Measurements from ENCODE around the gene KRTAP19-8.

The KRTAP19-8 gene, protein sequence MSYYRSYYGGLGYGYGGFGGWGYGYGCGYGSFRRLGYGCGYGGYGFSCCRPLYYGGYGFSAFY

DNA sequence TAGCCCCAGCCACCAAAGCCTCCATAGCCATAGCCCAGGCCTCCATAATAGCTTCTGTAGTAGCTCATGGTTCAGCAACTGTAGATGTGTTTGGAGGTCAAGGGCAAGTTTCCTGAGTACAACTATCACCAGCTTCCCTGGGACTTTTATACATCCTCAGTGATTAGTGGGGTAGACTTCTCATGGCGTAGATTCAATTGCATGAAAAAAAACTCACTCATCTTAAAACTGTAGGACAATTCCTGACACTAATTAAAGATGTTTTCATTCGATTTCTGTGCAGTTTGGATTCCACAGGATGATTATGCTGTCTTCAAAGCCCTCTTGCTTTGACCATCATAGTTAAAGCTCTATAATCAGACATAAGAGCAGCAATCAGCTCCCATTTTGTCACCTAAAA, at the start of gene KRTAP19-8:
KRTAP19-8 (minus strand) TSS at position 101 of the 400 bp plus-strand sequence; CDS start at position 68, 33 bp downstream.
- DNase-seq, result no peak

GRCh38 chr21:31087639-31088473, 49.6 kb upstream of the KRTAP19-8 start:
- no peak for DNase-seq

GRCh38 chr21:31084689-31085088, 46.4 kb upstream of the KRTAP19-8 start:
- no peak for DNase-seq

DNA sequence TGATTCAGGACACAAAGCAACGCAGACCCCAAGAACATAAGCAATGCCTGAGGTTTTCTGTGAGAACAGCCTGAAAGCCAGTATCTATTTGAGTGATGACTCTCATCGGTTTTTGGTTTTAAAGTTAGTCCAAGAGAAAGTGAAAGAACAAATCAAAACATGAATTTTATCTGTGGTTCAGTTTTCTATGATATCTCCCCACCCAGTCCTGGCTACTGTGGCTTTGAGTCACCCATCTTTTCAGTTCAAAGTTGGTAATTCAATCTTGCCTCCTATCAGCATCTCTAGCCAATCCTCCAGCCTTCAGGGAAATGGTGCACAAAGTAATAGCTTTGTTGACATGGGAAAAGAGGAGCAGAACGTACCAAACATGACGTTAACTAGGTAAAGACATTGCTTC, 40.5 kb upstream of the KRTAP19-8 start:
- DNase-seq, result no peak

- DNase-seq, result no peak
Measured at GRCh38 chr21:31078216-31078615, 39.9 kb upstream of the KRTAP19-8 start.

- no peak for DNase-seq
Measured at GRCh38 chr21:31075848-31076247, 37.6 kb upstream of the KRTAP19-8 start.

GRCh38 chr21:31072533-31072932, 34.3 kb upstream of the KRTAP19-8 start:
- DNase-seq, result no peak

GRCh38 chr21:31064803-31065202, 26.5 kb upstream of the KRTAP19-8 start:
- DNase-seq, result no peak

- DNase-seq, result no peak
Measured at GRCh38 chr21:31052489-31053142, 14.3 kb upstream of the KRTAP19-8 start.

DNA sequence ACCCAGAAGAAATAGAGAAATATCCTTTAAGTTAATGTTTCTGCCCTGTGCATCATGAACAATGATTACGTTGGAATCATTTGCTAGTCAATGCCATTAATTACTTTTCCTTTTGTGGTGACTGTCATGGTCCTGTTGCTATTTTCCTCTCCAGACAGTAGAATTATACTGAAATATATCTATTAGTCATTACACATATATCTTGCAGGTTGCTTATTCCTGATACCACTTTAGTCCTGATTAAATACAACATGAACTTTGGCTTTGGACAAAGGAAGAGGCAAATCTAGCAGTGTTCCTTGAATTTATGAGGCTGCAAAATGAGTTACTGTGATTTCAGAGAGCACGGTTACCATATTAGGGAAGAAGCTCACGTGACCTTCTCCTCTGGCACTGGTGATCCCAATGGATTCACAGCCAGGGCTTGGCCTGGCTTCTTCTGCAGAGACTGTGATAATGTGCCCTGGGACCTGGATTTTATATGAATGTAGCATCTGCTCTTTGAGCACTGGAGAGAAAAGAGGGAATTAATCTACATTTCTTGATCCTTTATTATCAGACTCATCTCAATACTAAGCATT, 12.4 kb upstream of the KRTAP19-8 start:
- DNase-seq, result no peak

DNA sequence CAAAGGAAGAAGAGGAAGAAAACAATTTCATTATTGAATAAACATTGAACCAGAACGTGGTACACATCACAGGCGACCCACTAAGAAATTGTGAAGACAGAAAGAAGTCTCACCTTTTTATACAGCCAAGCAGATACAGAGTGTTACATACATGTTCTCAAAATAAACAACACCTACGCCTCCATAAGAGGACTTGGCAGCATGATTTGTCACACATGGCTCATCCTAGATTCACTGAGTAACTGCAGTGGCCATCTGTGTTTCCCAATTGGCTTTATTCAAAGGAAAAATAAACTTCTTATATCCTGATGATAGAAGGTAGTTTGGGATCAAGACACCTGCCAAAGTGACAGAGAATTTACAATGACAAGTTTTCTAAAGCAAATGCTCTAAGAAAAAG, 7.6 kb upstream of the KRTAP19-8 start:
- DNase-seq, result no peak

GRCh38 chr21:31043471-31043870, 5.2 kb upstream of the KRTAP19-8 start:
- no peak for DNase-seq

GRCh38 chr21:31042080-31042464, 3.8 kb upstream of the KRTAP19-8 start:
- no peak for DNase-seq

GRCh38 chr21:31041295-31042079, 3.2 kb upstream of the KRTAP19-8 start:
- DNase-seq, result no peak

- no peak for DNase-seq
Measured at GRCh38 chr21:31034378-31034777, 3.9 kb downstream of the KRTAP19-8 start.

DNA sequence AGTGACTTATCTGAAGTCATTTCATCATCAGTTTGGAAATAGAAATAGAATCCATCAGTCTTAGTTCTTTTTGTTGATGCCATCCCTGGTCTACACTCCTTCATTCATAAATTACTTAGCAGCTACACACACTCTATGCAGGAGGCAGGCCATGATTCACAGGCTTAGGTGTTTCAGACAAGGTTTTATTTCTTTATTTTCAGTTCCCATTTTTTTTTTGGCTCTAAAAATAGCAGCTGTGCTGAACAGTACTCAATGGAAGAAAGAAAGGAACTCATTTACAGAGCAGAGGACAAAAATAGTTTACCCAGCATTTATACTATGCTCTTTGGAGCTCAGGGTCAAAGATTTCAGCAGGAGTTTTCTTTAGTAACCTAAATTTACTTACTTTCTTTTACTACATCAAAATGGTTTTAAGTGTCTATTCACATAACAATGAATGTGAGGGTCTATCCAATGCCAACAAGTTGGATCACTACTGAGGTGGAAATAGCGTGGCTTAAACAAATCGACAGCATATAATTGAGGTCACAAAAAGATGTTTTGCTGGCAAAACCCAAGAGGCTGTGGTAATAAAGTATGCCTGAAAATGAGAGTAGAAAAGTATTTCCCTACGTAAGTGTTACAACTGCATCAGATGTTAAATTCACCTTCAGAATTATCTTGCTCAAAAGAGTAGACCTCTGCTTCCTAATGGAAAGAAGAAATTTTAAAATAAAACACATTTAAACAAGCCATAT, 7.7 kb downstream of the KRTAP19-8 start:
- no peak for DNase-seq

- no peak for DNase-seq
Measured at GRCh38 chr21:31023680-31024079, 14.6 kb downstream of the KRTAP19-8 start.

- DNase-seq, result no peak
Measured at GRCh38 chr21:31022306-31022705, 16.0 kb downstream of the KRTAP19-8 start.

DNA sequence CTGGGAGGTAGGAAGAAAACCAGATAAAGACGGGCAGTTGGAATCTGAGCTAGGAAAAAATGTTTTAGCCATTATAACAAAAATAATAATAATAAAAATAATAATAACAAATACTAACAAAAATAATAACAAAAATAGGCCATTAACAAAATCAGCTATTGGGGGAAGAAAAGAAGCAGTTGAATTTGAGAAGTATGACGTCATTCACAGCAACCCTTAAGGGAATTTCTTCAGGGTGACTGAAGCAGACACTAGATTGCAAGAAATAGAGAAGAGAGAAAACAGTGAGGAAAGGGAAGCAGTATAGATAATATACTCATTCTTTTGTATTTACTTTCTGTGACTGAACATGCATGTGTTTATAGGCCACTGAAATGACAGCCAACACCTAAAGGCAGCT, 20.0 kb downstream of the KRTAP19-8 start:
- no peak for DNase-seq

DNA sequence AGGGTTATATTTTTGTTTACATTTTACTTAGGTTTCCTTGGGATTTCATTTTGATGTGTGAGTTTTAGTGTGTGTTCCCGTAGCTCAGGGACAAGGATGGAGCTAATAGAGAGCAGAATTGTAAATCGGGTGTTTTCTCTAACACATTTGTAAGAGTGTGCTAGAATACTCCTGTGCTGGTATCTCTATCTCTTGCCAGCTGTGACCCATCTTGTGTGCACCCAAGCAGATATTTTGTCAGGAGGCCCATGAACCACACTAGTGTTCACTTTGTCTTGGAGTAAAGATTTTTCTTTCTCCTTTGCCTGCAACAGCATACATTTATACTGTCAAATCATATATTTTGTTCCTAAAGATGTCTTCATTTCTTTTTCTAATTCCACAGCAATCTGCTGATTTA, 23.4 kb downstream of the KRTAP19-8 start:
- no peak for DNase-seq

GRCh38 chr21:31012133-31013089, 25.9 kb downstream of the KRTAP19-8 start:
- peak in 1 of 2 donors; percentile 11 for DNase-seq
